ENCODE results near the gene SGCA.

DNA sequence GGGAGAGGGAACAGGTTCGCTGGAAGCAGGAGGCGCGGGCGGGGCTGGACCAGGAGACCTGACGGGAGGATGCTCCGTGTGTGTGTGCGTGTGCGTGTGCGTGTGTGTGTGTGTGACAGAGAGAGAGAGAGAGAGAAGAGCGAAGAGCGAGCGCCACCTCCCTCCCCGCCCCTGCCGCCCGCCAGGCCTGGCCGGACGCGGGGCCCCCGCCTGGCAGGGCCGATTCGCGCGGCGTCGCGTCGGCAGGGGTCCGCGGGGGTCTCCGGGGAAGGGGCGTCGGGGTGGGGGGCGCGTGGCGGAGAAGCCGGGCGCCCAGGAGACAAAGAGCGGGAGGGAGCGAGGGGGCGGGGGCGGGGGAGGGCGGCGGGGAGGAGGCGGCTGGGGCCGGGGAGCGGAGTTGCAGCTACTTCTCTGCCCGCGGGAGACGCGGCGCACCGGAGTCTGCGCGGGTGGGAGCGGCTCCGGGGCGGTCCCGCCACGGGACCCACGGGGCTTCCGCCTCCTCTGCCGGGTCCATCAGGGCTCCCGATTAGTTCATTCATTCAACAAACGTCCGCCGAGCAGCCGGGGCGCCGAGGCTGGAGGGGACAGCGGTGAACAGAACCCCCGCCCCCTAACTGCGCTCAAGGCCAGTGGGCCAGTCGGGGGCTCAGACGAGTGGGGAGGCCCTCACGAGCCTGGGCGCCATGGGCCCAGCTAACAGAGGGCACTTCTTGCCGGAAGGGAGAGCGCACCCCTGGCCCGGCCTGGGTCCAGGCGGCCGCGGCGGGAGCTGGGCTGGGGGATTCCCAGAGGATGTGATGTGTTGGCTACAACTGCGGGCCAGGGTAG, 35.9 kb upstream of the SGCA start, which contains the start of gene SAMD14:
- TF ChIP-seq, protein P1, sequence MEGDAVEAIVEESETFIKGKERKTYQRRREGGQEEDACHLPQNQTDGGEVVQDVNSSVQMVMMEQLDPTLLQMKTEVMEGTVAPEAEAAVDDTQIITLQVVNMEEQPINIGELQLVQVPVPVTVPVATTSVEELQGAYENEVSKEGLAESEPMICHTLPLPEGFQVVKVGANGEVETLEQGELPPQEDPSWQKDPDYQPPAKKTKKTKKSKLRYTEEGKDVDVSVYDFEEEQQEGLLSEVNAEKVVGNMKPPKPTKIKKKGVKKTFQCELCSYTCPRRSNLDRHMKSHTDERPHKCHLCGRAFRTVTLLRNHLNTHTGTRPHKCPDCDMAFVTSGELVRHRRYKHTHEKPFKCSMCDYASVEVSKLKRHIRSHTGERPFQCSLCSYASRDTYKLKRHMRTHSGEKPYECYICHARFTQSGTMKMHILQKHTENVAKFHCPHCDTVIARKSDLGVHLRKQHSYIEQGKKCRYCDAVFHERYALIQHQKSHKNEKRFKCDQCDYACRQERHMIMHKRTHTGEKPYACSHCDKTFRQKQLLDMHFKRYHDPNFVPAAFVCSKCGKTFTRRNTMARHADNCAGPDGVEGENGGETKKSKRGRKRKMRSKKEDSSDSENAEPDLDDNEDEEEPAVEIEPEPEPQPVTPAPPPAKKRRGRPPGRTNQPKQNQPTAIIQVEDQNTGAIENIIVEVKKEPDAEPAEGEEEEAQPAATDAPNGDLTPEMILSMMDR (conservative IDR thresholded peaks at IDR 0.05; ENCODE audit: low read depth, low read length), result no peak
- TF ChIP-seq EZH2 (IDR thresholded peaks at IDR 0.05; ENCODE audit: low read length, unreplicated experiment), result no peak
